ENCODE measurements around the gene FIS1.

DNA sequence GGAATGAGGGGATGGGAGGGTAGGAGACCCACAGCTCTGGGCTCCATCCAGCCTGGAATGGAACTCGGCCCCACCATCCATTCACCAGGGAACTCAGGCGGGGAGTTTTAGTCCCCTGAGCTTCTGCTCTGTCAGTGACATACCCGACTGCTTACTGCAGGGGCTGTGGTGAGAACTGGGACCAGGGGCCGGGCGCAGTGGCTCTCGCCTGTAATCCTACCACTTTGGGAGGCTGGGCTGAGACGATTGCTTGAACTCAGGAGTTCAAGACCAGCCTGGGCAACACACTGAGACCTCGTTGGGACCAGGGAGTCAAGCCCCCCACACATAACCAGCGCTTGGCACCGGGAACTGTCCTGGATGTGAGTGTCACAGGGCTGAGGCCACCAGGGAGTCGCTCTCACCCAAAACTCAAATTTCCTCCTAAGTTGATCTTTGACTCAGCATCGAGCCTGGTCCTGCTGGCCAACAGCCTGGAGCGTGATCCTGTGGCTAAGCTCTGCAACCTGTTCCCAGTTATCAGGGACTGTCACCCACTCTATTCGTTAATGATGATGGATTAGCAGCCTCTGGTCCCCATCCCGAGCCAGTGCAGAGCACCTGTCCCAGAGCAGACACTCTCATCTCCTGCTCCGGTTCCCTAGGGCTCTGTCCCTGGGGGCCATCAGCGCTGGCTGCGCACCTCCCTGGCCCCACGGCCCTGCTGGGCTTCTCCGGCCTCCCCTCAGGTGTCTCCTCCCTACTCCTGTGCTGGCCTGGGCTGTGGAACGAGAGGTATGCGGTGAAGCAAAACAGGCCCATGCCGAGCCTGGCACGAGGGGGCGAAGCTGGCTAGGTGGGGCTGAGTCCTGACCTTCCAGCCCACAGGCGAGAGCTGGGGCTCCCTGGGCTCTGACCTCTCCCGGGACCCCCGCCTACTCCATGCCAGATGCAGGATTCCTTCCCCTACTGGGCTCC lies 6.4 kb downstream of the FIS1 start:
- TF ChIP-seq, protein P1, sequence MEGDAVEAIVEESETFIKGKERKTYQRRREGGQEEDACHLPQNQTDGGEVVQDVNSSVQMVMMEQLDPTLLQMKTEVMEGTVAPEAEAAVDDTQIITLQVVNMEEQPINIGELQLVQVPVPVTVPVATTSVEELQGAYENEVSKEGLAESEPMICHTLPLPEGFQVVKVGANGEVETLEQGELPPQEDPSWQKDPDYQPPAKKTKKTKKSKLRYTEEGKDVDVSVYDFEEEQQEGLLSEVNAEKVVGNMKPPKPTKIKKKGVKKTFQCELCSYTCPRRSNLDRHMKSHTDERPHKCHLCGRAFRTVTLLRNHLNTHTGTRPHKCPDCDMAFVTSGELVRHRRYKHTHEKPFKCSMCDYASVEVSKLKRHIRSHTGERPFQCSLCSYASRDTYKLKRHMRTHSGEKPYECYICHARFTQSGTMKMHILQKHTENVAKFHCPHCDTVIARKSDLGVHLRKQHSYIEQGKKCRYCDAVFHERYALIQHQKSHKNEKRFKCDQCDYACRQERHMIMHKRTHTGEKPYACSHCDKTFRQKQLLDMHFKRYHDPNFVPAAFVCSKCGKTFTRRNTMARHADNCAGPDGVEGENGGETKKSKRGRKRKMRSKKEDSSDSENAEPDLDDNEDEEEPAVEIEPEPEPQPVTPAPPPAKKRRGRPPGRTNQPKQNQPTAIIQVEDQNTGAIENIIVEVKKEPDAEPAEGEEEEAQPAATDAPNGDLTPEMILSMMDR (IDR thresholded peaks at IDR 0.05) = no peak
- TF ChIP-seq POLR2AphosphoS5 (IDR thresholded peaks at IDR 0.05) (no peak), POLR2A (IDR thresholded peaks at IDR 0.05) (no peak)
